AG04449 (cell line): Measurements from ENCODE around the gene HMX1.

Source experiments
- CTCF ChIA-PET: fragments of 350-600 bp; formaldehyde crosslinking; extraction: SDS; loops from one replicate; lab custom pipeline; 2021; ENCODE audit warnings: antibody characterized with exemption; lab: Yijun Ruan, JAX
- POLR2A ChIA-PET: fragments of 400-600, 350-600 bp; formaldehyde crosslinking; extraction: SDS; loops from one replicate; lab custom pipeline; 2020; ENCODE audit warnings: antibody characterized with exemption, inconsistent platforms; lab: Yijun Ruan, JAX
- DNase-seq: peaks from one replicate; pipeline ENCODE4 v3.0.0-alpha.2; 2010; ENCODE audit warnings: low read depth, low spot score
- H3K4me3 ChIP-seq: 2 replicates; pipeline ENCODE4 v1.5.1; 2011; ENCODE audit warnings: low read depth, mild to moderate bottlenecking, control low read depth, low read length
- TF ChIP-seq, protein P1 (sequence below): IDR thresholded peaks from one replicate; pipeline ENCODE4 v1.5.1; 2011; ENCODE audit warnings: mild to moderate bottlenecking, moderate library complexity, low read length, control low read depth, inconsistent platforms; ENCODE audit not compliant: insufficient read depth; ENCODE audit errors: missing control alignments

Gene HMX1

DNA sequence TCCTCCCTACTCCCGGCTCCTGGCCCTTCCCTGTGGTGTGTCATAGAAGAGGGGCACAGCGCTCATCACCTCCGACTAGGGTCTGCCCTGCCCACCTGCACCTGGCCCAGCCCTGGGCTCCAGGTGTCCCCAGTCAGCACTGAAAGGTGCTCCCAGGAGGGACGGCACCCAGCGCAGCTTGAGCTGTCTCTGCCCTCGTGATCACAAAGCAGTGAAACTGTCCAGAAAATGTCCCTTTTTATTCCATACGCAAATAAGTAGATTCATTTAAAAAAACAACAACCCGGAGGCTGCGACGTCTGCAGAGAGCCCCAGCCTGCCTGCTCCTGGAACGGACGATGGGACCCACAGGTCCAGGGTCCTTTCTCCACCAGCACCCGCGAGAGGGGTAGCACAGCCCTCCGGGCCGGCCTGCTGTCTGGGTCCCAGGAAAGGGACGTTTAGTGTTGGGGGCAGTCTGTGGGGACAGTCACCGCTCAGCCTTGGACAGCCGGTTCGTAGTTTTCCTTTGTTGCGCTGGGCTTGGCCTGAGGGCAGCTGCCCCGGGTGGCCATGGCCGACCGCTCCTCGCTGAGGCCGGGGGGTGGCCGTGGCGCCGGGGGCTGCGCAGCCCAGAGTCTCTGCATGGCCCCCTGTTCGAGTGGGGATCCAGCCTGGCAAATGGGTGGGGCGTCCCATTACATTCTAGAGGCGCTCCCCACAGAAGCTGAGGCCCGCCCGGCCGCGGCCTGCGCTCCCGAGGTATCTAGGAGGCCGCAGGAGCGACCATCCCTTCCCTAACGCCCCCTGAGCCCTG lies 4.6 kb downstream of the HMX1 start:
- TF ChIP-seq, protein P1, sequence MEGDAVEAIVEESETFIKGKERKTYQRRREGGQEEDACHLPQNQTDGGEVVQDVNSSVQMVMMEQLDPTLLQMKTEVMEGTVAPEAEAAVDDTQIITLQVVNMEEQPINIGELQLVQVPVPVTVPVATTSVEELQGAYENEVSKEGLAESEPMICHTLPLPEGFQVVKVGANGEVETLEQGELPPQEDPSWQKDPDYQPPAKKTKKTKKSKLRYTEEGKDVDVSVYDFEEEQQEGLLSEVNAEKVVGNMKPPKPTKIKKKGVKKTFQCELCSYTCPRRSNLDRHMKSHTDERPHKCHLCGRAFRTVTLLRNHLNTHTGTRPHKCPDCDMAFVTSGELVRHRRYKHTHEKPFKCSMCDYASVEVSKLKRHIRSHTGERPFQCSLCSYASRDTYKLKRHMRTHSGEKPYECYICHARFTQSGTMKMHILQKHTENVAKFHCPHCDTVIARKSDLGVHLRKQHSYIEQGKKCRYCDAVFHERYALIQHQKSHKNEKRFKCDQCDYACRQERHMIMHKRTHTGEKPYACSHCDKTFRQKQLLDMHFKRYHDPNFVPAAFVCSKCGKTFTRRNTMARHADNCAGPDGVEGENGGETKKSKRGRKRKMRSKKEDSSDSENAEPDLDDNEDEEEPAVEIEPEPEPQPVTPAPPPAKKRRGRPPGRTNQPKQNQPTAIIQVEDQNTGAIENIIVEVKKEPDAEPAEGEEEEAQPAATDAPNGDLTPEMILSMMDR = no peak
- ChIA-PET POLR2A (no interaction called here), CTCF (no interaction called here)

DNA sequence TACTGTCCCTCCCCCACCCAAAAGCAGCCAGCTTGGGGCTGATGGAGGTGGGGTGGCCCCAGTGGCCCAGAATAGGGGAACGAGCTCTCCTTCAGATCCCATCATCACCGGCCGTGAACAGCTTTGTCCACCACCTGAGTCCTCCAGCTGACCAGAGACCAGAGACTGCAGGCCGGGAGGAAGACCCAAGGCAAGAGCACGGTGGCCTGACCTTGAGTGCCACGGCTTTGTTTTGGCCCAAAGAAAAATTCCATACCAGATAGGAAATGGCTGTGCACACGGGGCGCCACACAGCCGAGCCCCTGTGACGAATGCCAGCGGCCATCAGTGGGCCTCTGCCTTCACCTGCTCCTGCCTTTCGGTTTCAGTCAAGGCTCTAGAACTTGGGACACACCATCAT lies 5.2 kb downstream of the HMX1 start:
- no peak for DNase-seq
- POLR2A ChIA-PET = no interaction called here
- TF ChIP-seq, protein P1 = no peak
- CTCF ChIA-PET = no interaction called here
- no peak overlapping the region for H3K4me3 ChIP-seq

More for the DNA sequence above, 4.6 kb downstream of the HMX1 start:
- no peak overlapping the region for H3K4me3 ChIP-seq
- DNase-seq = no peak

DNA sequence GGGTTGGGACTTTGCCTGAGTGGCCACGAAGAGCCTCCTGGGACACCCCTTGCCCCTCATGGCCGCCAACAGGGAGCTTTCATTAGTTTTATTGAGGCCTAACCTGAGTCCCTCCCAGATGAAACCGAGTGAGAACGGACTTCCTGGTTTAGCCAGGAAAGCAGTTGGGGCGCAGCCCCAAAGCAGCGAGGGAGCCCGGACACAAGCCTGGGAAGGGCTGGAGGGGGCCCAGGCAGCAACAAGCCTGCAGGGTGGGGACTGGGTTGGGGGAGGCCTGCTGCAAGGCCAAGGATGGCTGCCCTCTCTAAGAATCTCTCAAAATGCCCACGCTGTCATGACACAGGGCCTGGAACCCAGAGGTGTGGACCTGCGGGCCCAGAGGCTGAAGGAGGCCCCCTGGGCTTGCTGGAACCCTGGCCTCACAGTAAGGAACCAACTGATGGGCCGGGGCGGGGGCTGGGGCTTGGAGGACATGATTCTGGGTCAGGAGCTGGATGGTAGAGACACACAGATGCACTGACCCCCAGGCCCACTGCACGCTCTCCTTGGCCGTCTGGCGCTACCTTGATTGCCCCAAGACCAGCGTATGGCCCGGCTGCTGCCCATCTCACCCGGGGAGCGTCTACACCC lies 5.8 kb downstream of the HMX1 start:
- H3K4me3 ChIP-seq = no peak overlapping the region
- ChIA-PET CTCF (no interaction called here), POLR2A (no interaction called here)
- DNase-seq = no peak
- TF ChIP-seq, protein P1 = no peak

DNA sequence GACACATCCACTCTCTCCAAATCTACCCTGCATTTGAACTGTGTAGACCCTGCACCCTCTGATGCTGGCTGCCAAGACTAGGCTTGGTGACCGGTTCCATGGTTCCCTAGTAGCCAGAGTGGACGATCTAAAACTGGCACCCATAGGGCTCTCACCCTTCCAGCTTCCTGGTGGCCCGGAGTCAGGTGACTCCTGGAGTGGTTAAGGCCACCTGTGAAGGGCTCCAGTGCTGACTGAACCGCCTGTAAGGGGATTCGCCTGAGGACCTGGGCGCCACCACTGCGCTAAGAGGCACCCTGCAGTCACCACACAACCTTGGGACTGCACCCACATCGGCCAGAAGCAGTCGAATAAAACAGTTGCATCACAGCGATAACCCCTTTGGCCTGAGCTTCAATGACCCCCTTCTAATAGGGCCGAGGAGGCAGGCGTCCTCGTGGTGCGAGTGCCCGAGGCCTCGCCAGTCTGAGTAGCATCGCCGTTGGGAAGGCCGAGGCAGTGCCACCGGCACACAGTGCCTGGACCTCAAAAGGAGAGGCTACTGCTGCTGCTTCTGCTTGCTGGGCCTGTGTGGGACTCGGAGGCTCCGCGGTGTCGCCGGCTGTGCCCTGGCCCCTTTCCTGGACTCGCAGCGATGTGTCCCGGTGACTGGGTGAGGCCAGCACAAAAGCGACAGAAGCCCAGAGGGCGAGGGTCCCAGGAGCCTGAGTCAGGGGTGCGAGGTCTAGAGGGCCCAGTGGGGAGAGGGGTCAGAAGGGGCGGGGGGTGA lies 6.5 kb downstream of the HMX1 start:
- H3K4me3 ChIP-seq = no peak overlapping the region
- no peak for DNase-seq
- ChIA-PET POLR2A (no interaction called here), CTCF (no interaction called here)
- TF ChIP-seq, protein P1 = no peak

DNA sequence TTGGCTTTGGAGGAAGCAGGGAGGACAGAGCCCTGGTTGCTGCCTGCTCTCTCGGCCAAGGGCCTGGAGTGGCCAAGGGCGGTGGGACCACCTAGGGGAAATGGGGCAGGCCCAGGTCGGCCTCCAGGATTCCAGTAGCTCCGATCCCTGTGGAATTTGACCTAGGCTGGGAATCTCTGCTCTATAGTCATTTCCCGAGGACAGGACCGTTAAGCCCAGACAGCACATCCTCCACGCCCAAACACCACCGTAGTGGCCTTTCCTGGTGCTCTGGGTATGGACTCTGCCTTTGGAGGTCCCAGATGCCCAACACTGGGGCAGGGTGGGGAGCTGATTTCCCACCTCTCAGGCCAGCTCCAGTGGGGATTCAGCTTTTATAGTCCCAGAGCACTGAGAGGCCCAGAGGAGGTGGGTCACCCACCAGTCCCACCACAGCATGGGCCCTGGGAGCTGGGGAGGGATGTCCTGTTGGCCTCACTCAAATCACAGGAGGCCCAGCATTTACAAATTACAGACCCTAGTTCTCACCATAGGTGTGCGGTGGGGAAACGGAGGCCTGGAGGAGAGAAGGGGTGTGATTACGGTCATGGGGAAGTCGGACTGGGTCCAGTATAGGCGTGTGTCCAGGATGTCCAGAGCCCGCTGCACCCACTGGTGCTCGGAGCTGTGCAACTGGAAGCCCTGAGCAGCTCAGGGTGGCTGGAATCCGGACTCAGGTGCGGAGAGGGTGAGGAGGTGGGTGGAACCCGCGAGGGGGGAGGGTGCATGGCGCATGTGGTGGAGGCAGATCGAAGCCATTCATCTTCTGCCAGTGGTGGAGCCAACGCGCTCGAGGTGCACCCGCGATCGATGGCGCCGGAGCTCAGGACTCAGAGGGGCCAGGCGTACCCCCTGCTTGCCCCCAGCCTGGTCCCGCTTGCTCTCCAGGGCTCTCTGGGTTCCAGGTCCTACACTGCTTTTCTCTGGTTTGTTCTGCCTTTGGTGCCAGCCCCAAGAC lies 7.7 kb downstream of the HMX1 start:
- TF ChIP-seq, protein P1 = no peak
- CTCF ChIA-PET = no interaction called here
- POLR2A ChIA-PET = no interaction called here
- no peak overlapping the region for H3K4me3 ChIP-seq
- no peak for DNase-seq
